SK-N-MC (cell line): ENCODE results near the gene ARMH3.

Experiments used
- DNase-seq: peaks from one replicate; pipeline ENCODE4 v3.0.0-alpha.2; 2011; ENCODE audit warnings: low read depth, low spot score
- H3K27ac ChIP-seq: fragments of 200-600 bp; sonication (generic); 2 replicates; pipeline ENCODE4 v1.5.1; 2016; ENCODE audit warnings: mixed run types
- H3K36me3 ChIP-seq: fragments of 200-600 bp; sonication (generic); 2 replicates; pipeline ENCODE4 v1.6.1; 2017; ENCODE audit warnings: antibody characterized with exemption, low read length, mixed read lengths; ENCODE audit not compliant: insufficient read depth
- H3K4me3 ChIP-seq: fragments of 200-600 bp; sonication (generic); 2 replicates; pipeline ENCODE4 v1.5.1; 2016
- H3K9ac ChIP-seq: fragments of 200-600 bp; sonication (generic); 2 replicates; pipeline ENCODE4 v1.8.0; 2017; ENCODE audit warnings: mixed run types, mixed read lengths; ENCODE audit not compliant: insufficient read length
- H3K9me3 ChIP-seq: fragments of 200-600 bp; sonication (generic); 2 replicates; pipeline ENCODE4 v1.6.1; 2017; ENCODE audit warnings: low read depth, mild to moderate bottlenecking, antibody characterized with exemption, low read length, moderate library complexity, mixed read lengths
- EZH2 ChIP-seq: fragments of 200-600 bp; sonication (generic); IDR thresholded peaks from one replicate; pipeline ENCODE4 v1.6.1; 2017; ENCODE audit warnings: antibody characterized with exemption
- FOXP2 ChIP-seq: optimal IDR thresholded peaks from 2 replicates; pipeline ENCODE3; 2011; ENCODE audit warnings: mild to moderate bottlenecking, moderate library complexity; ENCODE audit not compliant: insufficient read depth; ENCODE audit errors: extremely low read length, control extremely low read depth
- POLR2AphosphoS5 ChIP-seq: IDR thresholded peaks from 2 replicates; pipeline ENCODE4 v1.6.1; 2012; ENCODE audit warnings: mild to moderate bottlenecking, low read depth, low read length, borderline replicate concordance

Gene ARMH3

GRCh38 chr10:101828766-101829551 is 227.0 kb downstream of the ARMH3 start:
- H3K27ac ChIP-seq, result no peak overlapping the region
- H3K4me3 ChIP-seq, result no peak overlapping the region
- TF ChIP-seq EZH2 (no peak), POLR2AphosphoS5 (no peak), FOXP2 (no peak)

GRCh38 chr10:101827919-101828600 is 227.9 kb downstream of the ARMH3 start:
- no peaks in the 10 kb centered on the region for H3K36me3 ChIP-seq
- H3K27ac ChIP-seq, result no peak overlapping the region
- H3K4me3 ChIP-seq, result no peak overlapping the region
- H3K9me3 ChIP-seq, result no peaks in the 10 kb centered on the region
- no peak overlapping the region for H3K9ac ChIP-seq
- TF ChIP-seq POLR2AphosphoS5 (no peak), EZH2 (no peak), FOXP2 (no peak)
- no peak for DNase-seq

More at GRCh38 chr10:101828766-101829551, 227.0 kb downstream of the ARMH3 start:
- H3K36me3 ChIP-seq, result no peaks in the 10 kb centered on the region
- no peaks in the 10 kb centered on the region for H3K9me3 ChIP-seq
- H3K9ac ChIP-seq, result no peak overlapping the region
- DNase-seq, result no peak

- Histone ChIP-seq H3K9ac (no peak overlapping the region), H3K36me3 (no peaks in the 10 kb centered on the region)
These were observed 229.0 kb downstream of the ARMH3 start for GRCh38 chr10:101826852-101827434.

GRCh38 chr10:101824736-101825135 is 231.2 kb downstream of the ARMH3 start:
- TF ChIP-seq POLR2AphosphoS5, result no peak
- TF ChIP-seq EZH2, result no peak
- TF ChIP-seq FOXP2, result no peak
- no peaks in the 10 kb centered on the region for H3K36me3 ChIP-seq
- no peak for DNase-seq
- no peak overlapping the region for H3K9ac ChIP-seq
- H3K9me3 ChIP-seq, result no peaks in the 10 kb centered on the region
- no peak overlapping the region for H3K4me3 ChIP-seq
- no peak overlapping the region for H3K27ac ChIP-seq

More at GRCh38 chr10:101826852-101827434, 229.0 kb downstream of the ARMH3 start:
- no peak for DNase-seq
- Histone ChIP-seq H3K9me3 (no peaks in the 10 kb centered on the region), H3K4me3 (no peak overlapping the region), H3K27ac (no peak overlapping the region)
- TF ChIP-seq POLR2AphosphoS5, result no peak
- no peak for TF ChIP-seq FOXP2
- no peak for TF ChIP-seq EZH2

- H3K27ac ChIP-seq, result peak overlapping the region; percentile 60; the same call in 1 of the 2 replicates
- H3K9me3 ChIP-seq, result no peaks in the 10 kb centered on the region
- DNase-seq, result no peak
- peak overlapping the region; percentile 88 for H3K9ac ChIP-seq
- H3K36me3 ChIP-seq, result no peaks in the 10 kb centered on the region
- TF ChIP-seq EZH2 (no peak), FOXP2 (no peak), POLR2AphosphoS5 (no peak)
- peak overlapping the region; percentile 89 for H3K4me3 ChIP-seq
These were observed 236.9 kb downstream of the ARMH3 start for GRCh38 chr10:101818872-101819633.

GRCh38 chr10:101818119-101818871 is 237.7 kb downstream of the ARMH3 start, which contains the start of gene OGA:
OGA (minus strand) TSS chr10:101818444; CDS start chr10:101818022, 422 bp downstream.
- TF ChIP-seq EZH2 (no peak), FOXP2 (peak; percentile 70), POLR2AphosphoS5 (peak; percentile 82)
- Histone ChIP-seq H3K36me3 (no peaks in the 10 kb centered on the region), H3K9ac (peak within 1 kb of the TSS; percentile 88), H3K4me3 (peak within 1 kb of the TSS; percentile 89), H3K27ac (peak within 1 kb of the TSS; percentile 68; the same call in 1 of the 2 replicates), H3K9me3 (no peaks in the 10 kb centered on the region)
- DNase-seq, result peak; percentile 96

GRCh38 chr10:101817337-101818118 is 238.4 kb downstream of the ARMH3 start:
- no peak for TF ChIP-seq POLR2AphosphoS5
- no peak for TF ChIP-seq FOXP2
- no peak for TF ChIP-seq EZH2
- H3K9me3 ChIP-seq, result no peaks in the 10 kb centered on the region
- peak overlapping the region; percentile 68; the same call in 1 of the 2 replicates for H3K27ac ChIP-seq
- H3K9ac ChIP-seq, result peak overlapping the region; percentile 83
- H3K4me3 ChIP-seq, result peak overlapping the region; percentile 85
- peaks cover 4% of the 10 kb centered on the region; the same call in 1 of the 2 replicates for H3K36me3 ChIP-seq
- DNase-seq, result no peak
